HepG2 (cell line): ENCODE data around the gene MIA. TPM values are rescaled to one million over a fixed set of nuclear protein-coding genes. Genes with fewer than 3 reads are reported as not detected.

ENCODE experiments used
- ATM ChIP-seq: fragments of 450-650 bp; IDR thresholded peaks from 2 replicates; pipeline ENCODE4 v1.7.1; 2017; ENCODE audit warnings: mild to moderate bottlenecking, borderline replicate concordance
- FOSL2 ChIP-seq: sonication (generic); formaldehyde crosslinking; IDR thresholded peaks from 2 replicates; pipeline ENCODE4 v1.4.0; 2020; ENCODE audit warnings: missing genetic modification reagents
- HMG20A ChIP-seq: IDR thresholded peaks from 2 replicates; pipeline ENCODE4 v1.6.1; 2016; ENCODE audit warnings: borderline replicate concordance
- IRX3 ChIP-seq: sonication (generic); formaldehyde crosslinking; IDR thresholded peaks from 2 replicates; pipeline ENCODE4 v1.8.1; 2023; ENCODE audit warnings: mild to moderate bottlenecking, low read depth, missing genetic modification reagents, borderline replicate concordance
- KLF15 ChIP-seq: sonication (generic); formaldehyde crosslinking; IDR thresholded peaks from 2 replicates; pipeline ENCODE4 v1.8.1; 2023; ENCODE audit warnings: borderline replicate concordance, mild to moderate bottlenecking, inconsistent platforms, missing genetic modification reagents, mixed read lengths
- MEIS1 ChIP-seq: sonication (generic); formaldehyde crosslinking; IDR thresholded peaks from 2 replicates; pipeline ENCODE4 v1.9.0; 2021; ENCODE audit warnings: mild to moderate bottlenecking, missing genetic modification reagents, moderate library complexity, borderline replicate concordance
- NKX3-1 ChIP-seq: sonication (generic); formaldehyde crosslinking; IDR thresholded peaks from 2 replicates; pipeline ENCODE4 v1.5.0; 2020; ENCODE audit warnings: missing genetic modification reagents
- PCBP1 ChIP-seq: fragments of 200-400 bp; formaldehyde crosslinking; IDR thresholded peaks from 2 replicates; pipeline ENCODE4 v1.6.1; 2017; ENCODE audit warnings: mild to moderate bottlenecking, low read depth, low read length, borderline replicate concordance
- TBX3 ChIP-seq: fragments of 450-650 bp; IDR thresholded peaks from 2 replicates; pipeline ENCODE4 v1.6.1; 2017; ENCODE audit warnings: antibody characterized with exemption, mild to moderate bottlenecking, inconsistent platforms, borderline replicate concordance
- ZNF619 ChIP-seq: sonication (generic); formaldehyde crosslinking; IDR thresholded peaks from 2 replicates; pipeline ENCODE4 v1.4.0; 2020; ENCODE audit warnings: mild to moderate bottlenecking, missing genetic modification reagents
- ZSCAN12 ChIP-seq: sonication (generic); formaldehyde crosslinking; IDR thresholded peaks from 2 replicates; pipeline ENCODE4 v1.9.0; 2021; ENCODE audit warnings: mild to moderate bottlenecking, missing genetic modification reagents
- polyA plus RNA-seq, 8 experiments: library from polyadenylated mRNA; depleted of rRNA in 3 of 8; stranded (reverse) in 7 of 8; unstranded in 1 of 8; fragments of >200 nt; fragmentation: Illumina TruSeq in 4 of 8; extraction: Trizol in 4 of 8; gene quantifications; 2 replicates each; pipeline versions ENCODE4 v1.2.1 to v1.2.3, GENCODE V29; 2011 to 2016; ENCODE audit warnings: low read depth in 4 of 8, missing spikeins in 1 of 8, mixed read lengths in 1 of 8; ENCODE audit not compliant: insufficient read depth in 1 of 8
- total RNA-seq, 5 experiments: library from RNA; depleted of rRNA; stranded (reverse); fragments of >200 nt; fragmentation: Illumina TruSeq; extraction: Trizol; gene quantifications; 2 replicates each; pipeline ENCODE4 v1.2.3, GENCODE V29; 2016; ENCODE audit warnings: low read depth in 1 of 5
- TF ChIP-seq, protein P1 (sequence below): sonication (generic); formaldehyde crosslinking; IDR thresholded peaks from 2 replicates; pipeline ENCODE4 v1.4.0; 2020; ENCODE audit warnings: low read depth, mild to moderate bottlenecking, missing genetic modification reagents
- TF ChIP-seq, protein P2 (sequence below): sonication (generic); formaldehyde crosslinking; IDR thresholded peaks from 2 replicates; pipeline ENCODE4 v1.4.0; 2020; ENCODE audit warnings: missing genetic modification reagents
- TF ChIP-seq, protein P3 (sequence below): sonication (generic); formaldehyde crosslinking; IDR thresholded peaks from 2 replicates; pipeline ENCODE4 v1.5.1; 2020; ENCODE audit warnings: mild to moderate bottlenecking, missing genetic modification reagents, borderline replicate concordance
- TF ChIP-seq, protein P4 (sequence below): sonication (generic); formaldehyde crosslinking; IDR thresholded peaks from 2 replicates; pipeline ENCODE4 v1.4.0; 2020; ENCODE audit warnings: mild to moderate bottlenecking, missing genetic modification reagents
- TF ChIP-seq, protein P5 (sequence below): sonication (generic); formaldehyde crosslinking; IDR thresholded peaks from 2 replicates; pipeline ENCODE4 v1.5.0; 2020; ENCODE audit warnings: missing genetic modification reagents
- TF ChIP-seq, protein P6 (sequence below): sonication (generic); formaldehyde crosslinking; IDR thresholded peaks from 2 replicates; pipeline ENCODE4 v1.5.0; 2020; ENCODE audit warnings: mild to moderate bottlenecking, missing genetic modification reagents
- TF ChIP-seq, protein P7 (sequence below): sonication (generic); formaldehyde crosslinking; IDR thresholded peaks from 2 replicates; pipeline ENCODE4 v1.8.1; 2023; ENCODE audit warnings: missing genetic modification reagents, inconsistent platforms, borderline replicate concordance
- TF ChIP-seq, protein P8 (sequence below): sonication (generic); formaldehyde crosslinking; conservative IDR thresholded peaks from 2 replicates; pipeline ENCODE4 v1.8.1; 2023; ENCODE audit warnings: missing genetic modification reagents
- TF ChIP-seq, protein P9 (sequence below): sonication (generic); formaldehyde crosslinking; IDR thresholded peaks from 2 replicates; pipeline ENCODE4 v1.5.0; 2020; ENCODE audit warnings: missing genetic modification reagents

MIA gene
- total and polyA plus RNA-seq, 2 of the 13 experiments (the other 11 are each of a cell fraction or from before 2014, with no cell fraction given), result 0.61 TPM; not detected in 1

DNA sequence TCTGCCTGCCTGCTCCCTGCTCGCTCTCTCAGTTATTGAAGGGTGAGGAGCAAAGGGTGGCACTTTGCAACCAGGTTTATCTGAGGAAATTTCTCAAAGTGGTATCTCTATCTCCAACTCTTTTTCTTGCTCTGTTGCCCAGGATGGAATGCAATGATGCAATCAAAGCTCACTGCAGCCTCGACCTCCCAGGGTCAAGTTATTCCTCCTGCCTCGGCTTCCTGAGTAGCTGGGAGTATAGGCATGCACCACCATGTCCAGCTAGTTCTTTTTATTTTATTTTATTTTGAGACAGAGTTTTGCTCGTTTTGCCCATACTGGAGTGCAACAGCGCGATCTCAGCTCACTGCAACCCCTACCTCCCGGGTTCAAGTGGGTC, 29.9 kb upstream of the MIA start (continued):
- TF ChIP-seq, protein P1, sequence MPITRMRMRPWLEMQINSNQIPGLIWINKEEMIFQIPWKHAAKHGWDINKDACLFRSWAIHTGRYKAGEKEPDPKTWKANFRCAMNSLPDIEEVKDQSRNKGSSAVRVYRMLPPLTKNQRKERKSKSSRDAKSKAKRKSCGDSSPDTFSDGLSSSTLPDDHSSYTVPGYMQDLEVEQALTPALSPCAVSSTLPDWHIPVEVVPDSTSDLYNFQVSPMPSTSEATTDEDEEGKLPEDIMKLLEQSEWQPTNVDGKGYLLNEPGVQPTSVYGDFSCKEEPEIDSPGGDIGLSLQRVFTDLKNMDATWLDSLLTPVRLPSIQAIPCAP (CRISPR knock-in tag), result no peak
- no peak for TF ChIP-seq KLF15 (CRISPR knock-in tag)
- TF ChIP-seq, protein P2, sequence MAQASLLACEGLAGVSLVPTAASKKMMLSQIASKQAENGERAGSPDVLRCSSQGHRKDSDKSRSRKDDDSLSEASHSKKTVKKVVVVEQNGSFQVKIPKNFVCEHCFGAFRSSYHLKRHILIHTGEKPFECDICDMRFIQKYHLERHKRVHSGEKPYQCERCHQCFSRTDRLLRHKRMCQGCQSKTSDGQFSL (CRISPR knock-in tag), result no peak
- no peak for TF ChIP-seq NKX3-1 (CRISPR knock-in tag)
- TF ChIP-seq, protein P3, sequence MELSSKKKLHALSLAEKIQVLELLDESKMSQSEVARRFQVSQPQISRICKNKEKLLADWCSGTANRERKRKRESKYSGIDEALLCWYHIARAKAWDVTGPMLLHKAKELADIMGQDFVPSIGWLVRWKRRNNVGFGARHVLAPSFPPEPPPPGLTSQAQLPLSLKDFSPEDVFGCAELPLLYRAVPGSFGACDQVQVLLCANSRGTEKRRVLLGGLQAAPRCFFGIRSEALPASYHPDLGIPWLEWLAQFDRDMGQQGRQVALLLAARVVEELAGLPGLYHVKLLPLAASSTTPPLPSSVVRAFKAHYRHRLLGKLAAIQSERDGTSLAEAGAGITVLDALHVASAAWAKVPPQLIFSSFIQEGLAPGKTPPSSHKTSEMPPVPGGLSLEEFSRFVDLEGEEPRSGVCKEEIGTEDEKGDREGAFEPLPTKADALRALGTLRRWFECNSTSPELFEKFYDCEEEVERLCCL, result no peak
- TF ChIP-seq IRX3, result no peak
- 0 out of 2 replicates have a peak, but pooled peaks have one; percentile 6 for TF ChIP-seq FOSL2
- TF ChIP-seq, protein P4, sequence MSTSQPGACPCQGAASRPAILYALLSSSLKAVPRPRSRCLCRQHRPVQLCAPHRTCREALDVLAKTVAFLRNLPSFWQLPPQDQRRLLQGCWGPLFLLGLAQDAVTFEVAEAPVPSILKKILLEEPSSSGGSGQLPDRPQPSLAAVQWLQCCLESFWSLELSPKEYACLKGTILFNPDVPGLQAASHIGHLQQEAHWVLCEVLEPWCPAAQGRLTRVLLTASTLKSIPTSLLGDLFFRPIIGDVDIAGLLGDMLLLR (CRISPR knock-in tag), result no peak
- TF ChIP-seq, protein P5, sequence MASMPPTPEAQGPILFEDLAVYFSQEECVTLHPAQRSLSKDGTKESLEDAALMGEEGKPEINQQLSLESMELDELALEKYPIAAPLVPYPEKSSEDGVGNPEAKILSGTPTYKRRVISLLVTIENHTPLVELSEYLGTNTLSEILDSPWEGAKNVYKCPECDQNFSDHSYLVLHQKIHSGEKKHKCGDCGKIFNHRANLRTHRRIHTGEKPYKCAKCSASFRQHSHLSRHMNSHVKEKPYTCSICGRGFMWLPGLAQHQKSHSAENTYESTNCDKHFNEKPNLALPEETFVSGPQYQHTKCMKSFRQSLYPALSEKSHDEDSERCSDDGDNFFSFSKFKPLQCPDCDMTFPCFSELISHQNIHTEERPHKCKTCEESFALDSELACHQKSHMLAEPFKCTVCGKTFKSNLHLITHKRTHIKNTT (CRISPR knock-in tag), result no peak
- TF ChIP-seq PCBP1, result no peak
- no peak for TF ChIP-seq HMG20A (CRISPR knock-in tag)
- TF ChIP-seq, protein P6, sequence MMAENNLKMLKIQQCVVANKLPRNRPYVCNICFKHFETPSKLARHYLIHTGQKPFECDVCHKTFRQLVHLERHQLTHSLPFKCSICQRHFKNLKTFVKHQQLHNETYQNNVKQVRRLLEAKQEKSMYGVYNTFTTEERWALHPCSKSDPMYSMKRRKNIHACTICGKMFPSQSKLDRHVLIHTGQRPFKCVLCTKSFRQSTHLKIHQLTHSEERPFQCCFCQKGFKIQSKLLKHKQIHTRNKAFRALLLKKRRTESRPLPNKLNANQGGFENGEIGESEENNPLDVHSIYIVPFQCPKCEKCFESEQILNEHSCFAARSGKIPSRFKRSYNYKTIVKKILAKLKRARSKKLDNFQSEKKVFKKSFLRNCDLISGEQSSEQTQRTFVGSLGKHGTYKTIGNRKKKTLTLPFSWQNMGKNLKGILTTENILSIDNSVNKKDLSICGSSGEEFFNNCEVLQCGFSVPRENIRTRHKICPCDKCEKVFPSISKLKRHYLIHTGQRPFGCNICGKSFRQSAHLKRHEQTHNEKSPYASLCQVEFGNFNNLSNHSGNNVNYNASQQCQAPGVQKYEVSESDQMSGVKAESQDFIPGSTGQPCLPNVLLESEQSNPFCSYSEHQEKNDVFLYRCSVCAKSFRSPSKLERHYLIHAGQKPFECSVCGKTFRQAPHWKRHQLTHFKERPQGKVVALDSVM (CRISPR knock-in tag), result peak; percentile 15; the same call in 1 of the 2 replicates
- no peak for TF ChIP-seq TBX3
- TF ChIP-seq, protein P7, sequence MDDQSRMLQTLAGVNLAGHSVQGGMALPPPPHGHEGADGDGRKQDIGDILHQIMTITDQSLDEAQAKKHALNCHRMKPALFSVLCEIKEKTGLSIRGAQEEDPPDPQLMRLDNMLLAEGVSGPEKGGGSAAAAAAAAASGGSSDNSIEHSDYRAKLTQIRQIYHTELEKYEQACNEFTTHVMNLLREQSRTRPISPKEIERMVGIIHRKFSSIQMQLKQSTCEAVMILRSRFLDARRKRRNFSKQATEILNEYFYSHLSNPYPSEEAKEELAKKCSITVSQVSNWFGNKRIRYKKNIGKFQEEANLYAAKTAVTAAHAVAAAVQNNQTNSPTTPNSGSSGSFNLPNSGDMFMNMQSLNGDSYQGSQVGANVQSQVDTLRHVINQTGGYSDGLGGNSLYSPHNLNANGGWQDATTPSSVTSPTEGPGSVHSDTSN (CRISPR knock-in tag), result no peak
- no peak for TF ChIP-seq MEIS1 (CRISPR knock-in tag)
- TF ChIP-seq, protein P8, sequence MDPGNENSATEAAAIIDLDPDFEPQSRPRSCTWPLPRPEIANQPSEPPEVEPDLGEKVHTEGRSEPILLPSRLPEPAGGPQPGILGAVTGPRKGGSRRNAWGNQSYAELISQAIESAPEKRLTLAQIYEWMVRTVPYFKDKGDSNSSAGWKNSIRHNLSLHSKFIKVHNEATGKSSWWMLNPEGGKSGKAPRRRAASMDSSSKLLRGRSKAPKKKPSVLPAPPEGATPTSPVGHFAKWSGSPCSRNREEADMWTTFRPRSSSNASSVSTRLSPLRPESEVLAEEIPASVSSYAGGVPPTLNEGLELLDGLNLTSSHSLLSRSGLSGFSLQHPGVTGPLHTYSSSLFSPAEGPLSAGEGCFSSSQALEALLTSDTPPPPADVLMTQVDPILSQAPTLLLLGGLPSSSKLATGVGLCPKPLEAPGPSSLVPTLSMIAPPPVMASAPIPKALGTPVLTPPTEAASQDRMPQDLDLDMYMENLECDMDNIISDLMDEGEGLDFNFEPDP, result no peak
- TF ChIP-seq ZNF619 (CRISPR knock-in tag), result 0 out of 2 replicates have a peak, but pooled peaks have one; percentile 34
- TF ChIP-seq, protein P9, sequence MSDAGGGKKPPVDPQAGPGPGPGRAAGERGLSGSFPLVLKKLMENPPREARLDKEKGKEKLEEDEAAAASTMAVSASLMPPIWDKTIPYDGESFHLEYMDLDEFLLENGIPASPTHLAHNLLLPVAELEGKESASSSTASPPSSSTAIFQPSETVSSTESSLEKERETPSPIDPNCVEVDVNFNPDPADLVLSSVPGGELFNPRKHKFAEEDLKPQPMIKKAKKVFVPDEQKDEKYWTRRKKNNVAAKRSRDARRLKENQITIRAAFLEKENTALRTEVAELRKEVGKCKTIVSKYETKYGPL, result no peak
- no peak for TF ChIP-seq ZSCAN12
- no peak for TF ChIP-seq ATM
